RPMI8226 (cell line): ENCODE measurements around the gene TMEM131.
"Not testable (repeated sequence)": the region's sequence is repeated elsewhere in the genome, so short reads cannot be mapped to it uniquely, and the experiment has no call there.

Experiments
- DNase-seq: peaks from one replicate; pipeline ENCODE4 v3.0.0-alpha.2; 2015

Gene TMEM131

DNA sequence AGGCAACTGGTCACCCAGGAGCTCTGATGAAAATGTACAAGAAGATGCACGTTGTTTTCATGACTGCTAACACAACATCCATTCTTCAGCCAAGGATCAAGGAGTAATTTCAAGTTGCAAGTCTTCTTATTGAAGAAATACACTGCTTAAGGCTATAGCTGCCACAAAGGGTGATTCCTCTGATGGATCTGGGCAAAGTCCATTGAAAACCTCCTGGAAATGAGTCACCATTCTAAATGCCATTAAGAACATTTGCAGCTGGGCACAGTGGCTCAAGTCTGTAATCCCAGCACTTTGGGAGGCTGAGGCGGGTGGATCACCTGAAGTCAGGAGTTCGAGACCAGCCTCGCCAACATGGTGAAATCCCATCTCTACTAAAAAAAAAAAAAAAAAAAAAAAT lies 142.7 kb downstream of the TMEM131 start:
- not testable (repeated sequence) for DNase-seq

DNA sequence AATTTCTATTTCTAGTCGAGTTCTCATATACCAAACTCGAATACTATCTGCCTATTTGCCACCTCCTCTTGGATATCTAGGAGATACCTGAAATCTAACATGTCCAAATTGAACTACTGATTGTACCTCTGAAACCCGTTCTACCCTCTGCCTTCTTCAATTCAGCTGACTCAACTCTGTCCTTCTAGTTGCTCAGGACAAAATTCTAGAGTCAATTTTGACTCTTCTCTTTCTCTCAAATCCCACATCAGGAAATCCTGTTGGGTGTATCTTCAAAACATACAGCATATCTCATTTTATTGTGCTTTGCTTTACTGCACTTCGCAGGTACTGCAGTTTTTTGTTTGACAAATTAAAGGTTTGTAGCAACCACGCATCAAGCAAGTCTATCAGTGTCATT lies 144.6 kb downstream of the TMEM131 start:
- no peak for DNase-seq

GRCh38 chr2:97849881-97850528 lies 145.7 kb downstream of the TMEM131 start:
- DNase-seq = no peak

- DNase-seq = no peak
Measured at GRCh38 chr2:97848306-97848705, 147.4 kb downstream of the TMEM131 start.

GRCh38 chr2:97846716-97847115 lies 149.0 kb downstream of the TMEM131 start:
- DNase-seq = not testable (repeated sequence)

DNA sequence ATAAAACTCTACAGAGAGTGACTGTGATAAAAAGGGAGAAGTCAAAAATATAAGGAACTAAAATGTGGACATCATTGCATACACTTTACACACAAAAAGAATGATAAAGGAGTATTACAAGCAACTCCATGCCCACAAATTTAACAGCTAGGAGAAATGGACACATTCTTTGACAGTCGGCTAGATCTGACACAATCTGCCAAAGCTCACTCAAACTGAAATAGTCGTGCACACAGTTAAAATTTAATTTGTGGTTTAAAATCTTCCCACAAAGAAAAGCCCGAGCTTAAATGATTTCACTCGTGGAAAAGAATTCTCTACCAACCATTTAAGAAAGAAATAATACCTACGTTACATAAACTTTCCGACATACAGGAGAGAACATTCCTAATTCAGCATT lies 149.9 kb downstream of the TMEM131 start:
- DNase-seq = no peak

DNA sequence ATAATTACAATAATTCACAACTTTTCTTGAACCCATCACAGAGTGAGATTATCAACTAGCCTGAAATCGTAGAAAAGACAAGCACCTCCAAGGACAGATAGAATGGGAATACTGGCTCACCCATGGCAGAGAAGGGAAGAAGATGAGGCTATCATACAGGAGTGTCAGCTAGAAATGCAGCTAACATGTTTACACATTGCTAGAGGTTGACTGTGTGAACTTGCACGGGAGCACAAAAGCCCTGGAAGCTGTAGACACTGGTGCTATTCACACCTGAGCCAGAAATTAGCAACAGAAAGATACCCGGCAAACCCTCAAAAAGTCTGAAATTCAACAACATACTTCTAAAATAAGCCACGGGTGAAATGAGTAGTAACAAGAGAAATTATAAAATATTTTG lies 150.6 kb downstream of the TMEM131 start:
- DNase-seq = no peak

- no peak for DNase-seq
Measured at GRCh38 chr2:97844311-97844859, 151.4 kb downstream of the TMEM131 start.

DNA sequence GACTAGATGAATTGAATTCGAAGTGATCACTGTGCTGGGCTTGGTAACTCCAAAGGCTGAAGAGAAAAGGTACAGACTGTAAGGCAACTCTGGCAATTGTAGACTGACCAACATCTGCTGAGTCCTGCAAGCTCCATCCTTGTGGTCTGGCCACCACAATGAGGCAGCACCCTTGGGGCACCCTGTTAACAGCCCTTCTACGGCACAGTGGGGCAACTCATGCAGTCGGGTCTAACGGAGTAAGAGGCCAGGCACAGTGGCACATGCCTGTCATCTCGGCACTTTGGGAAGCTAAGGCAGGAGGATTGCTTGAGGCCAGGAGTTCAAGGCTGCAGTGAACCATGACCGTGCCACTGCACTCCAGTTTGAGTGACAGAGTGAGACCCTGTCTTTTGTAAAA lies 155.6 kb downstream of the TMEM131 start:
- no peak for DNase-seq

DNA sequence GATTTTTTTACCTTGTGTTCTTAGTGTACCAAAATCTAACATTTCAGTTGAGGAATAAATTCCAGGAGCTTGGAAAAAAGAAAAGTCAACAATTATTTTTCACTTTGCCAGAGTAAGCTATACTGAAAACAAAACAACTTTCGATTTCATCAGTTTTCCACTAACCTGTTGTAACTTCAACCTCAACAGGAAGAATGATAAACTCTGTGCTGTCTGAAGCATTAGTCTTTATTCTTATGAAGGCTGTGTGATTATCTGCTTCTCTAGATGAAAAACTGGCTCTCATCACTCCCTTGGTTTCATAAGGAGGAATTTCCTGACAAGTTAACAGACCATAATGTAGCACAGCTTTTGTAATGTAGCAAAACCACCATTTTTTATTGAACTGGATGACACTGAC lies 161.1 kb downstream of the TMEM131 start:
- no peak for DNase-seq

- no peak for DNase-seq
Measured at GRCh38 chr2:97831121-97831520, 164.6 kb downstream of the TMEM131 start.

DNA sequence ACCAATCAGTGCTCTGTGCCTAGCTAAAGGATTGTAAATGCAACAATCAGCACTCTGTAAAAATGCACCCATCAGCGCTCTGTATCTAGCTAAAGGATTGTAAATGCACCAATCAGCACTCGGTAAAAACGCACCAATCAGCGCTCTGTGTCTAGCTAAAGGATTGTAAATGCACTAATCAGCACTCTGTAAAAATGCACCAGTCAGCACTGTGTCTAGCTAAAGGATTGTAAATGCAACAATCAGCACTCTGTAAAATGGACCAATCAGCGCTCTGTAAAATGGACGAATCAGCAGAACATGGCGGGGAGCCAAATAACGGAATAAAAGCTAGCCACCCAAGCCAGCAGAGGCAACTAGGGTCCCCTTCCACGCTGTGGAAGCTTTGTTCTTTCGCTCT lies 166.5 kb downstream of the TMEM131 start:
- not testable (repeated sequence) for DNase-seq

DNA sequence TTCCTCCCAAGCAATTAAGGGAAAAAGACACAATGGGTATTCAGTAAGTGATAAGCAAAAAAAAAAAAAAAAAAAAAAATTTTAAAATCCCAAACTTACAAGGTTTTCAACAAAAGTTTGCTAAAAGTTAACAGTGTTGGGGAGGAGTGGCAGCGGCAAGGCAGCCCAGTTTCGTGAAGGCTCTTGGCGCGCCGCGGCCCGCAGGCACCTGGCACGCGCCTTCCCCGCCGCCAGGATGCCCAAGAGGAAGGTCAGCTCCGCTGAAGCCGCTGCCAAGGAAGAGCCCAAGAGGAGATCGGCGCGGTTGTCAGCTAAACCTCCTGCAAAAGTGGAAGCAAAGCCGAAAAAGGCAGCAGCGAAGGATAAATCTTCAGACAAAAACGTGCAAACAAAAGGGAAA lies 168.7 kb downstream of the TMEM131 start:
- DNase-seq = not testable (repeated sequence)

- not testable (repeated sequence) for DNase-seq
Measured at GRCh38 chr2:97826266-97826847, 169.4 kb downstream of the TMEM131 start.

DNA sequence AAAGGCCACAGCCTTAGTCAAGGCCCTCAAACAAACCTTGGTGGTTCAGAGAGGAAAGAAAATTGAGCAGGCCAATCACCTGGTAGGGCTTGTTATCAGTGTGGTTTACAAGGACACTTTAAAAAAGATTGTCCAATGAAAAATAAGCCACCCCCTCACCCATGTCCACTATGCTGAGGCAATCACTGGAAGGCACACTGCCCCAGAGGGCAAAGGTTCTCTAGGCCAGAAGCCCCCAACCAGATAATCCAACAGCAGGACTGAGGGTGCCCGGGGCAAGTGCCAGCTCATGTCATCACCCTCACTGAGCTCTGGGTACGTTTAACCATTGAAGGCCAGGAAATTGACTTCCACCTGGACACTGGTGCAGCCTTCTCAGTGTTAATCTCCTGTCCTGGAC lies 171.7 kb downstream of the TMEM131 start:
- DNase-seq = not testable (repeated sequence)

- not testable (repeated sequence) for DNase-seq
Measured at GRCh38 chr2:97821862-97822261, 173.9 kb downstream of the TMEM131 start.

DNA sequence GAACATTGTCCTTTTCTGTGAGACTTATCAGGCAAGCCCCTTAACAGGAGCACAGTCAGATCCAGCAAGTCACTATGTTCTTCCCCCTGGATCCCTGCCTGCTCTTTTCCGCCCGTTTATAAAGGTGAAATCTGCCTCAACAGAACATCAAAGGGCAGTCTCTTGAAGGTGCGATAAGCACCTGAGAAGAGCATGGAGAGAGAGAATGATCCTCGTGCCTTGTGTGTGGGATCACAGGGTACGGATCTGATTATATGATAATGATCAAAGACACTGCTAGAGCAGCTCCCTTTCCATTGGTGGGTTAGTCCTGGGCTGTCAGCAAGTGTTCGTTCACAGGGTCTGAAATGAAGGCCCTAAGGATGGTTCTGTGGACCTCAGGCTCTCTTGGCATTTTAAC lies 176.0 kb downstream of the TMEM131 start:
- no peak for DNase-seq

DNA sequence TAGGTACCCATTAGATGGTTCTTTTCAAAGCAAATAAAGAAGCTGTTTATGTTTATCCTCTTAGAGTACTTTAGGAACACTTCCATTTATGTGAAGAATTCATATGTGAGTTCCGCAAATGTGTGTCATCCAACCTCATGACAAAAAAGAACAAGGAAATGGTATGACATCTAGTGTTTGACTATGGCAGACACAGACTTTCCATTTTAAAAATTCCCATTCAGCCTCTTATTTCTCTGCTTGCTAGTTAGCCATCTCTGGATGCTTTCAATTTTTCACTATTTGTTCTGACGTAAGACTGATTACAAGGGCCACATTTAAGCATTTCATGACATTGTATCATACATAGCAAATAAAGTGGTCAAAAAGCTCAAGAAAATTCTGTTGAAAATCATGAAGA lies 179.3 kb downstream of the TMEM131 start:
- no peak for DNase-seq

- no peak for DNase-seq
Measured at GRCh38 chr2:97812931-97813330, 182.8 kb downstream of the TMEM131 start.

DNA sequence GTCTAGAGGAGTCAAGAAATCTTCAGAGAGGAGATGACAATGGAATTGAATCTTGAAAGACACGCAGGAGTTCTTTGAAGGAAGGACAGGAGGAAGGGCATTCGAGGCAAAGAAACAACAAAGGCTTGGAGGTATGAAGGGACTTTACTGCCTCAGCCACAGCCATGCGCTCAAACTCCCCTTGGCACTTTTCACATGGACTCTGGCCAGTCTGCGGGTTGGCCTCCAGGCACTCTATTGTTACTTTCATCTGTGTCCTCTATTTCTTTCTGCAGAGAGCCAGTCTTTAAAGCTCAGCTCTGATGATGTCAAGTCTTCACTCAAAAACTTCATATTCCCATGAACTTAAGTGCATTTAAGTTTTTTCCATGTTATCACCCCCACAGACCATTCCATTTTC lies 186.9 kb downstream of the TMEM131 start:
- no peak for DNase-seq

DNA sequence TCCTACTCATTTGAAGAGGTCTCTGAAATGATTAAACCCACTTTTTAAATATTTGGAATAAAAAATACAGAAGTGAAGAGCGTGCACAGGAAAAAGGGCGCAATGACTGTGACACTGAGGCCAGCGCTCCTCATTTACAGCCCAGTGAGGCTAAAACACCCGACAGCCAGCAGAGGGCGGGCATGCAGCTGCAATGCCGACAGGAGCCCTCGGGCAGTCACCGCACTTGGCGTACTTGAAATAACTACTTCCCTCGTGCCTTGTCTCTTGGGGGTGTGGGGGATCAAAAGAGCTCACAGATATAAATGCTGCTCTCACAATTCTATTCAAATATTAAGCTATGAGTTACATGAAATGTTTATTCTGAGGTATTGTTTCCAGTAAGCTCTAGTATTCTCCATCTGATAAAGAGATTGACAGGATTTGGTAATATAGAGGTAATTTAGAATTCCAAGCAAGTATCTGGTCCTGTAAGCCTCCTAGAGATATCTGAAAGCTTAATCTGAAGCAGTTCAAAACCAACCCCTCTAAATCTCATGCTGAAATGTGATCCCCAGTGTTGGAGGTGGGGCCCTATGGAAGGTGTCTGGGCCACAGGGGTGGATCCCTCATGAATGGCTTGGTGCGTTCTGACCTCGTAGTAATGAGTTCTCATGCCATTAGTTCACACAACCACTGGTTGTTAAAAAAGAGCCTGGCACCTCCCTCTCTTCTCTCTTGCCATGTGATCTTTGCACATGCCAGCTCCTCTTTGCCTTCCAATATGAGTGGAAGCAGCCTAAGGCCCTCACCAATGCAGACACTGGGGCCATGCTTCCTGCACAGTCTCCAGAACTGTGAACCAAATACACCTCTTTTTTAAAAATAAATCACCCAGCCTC lies 188.8 kb downstream of the TMEM131 start:
- DNase-seq = peak; percentile 72

DNA sequence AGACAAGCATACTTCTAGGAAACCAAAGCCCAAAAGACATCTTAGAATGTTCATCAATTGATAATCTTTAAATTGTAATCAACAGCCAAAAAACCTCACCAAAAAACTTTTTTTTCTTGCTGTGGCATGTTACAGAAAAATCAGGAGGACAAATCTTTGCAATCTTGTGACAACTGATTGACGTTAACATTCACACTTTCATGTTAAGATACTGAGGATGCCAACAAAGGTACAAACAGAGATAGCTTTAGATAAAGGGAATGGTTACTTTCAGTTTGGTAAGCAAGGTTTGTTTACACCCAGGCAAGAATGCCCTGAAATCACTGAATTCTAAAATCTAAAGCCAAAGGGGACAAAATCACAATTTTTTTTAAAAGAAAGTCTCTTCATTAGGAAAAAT lies 190.0 kb downstream of the TMEM131 start:
- no peak for DNase-seq

GRCh38 chr2:97801028-97801427 lies 194.7 kb downstream of the TMEM131 start:
- no peak for DNase-seq

- no peak for DNase-seq
Measured at GRCh38 chr2:97798416-97798815, 197.3 kb downstream of the TMEM131 start.
